Endometrial microvascular endothelial cells (primary cell): ENCODE results near the gene DHX57. TPM values are rescaled to one million over a fixed set of nuclear protein-coding genes. Genes with fewer than 3 reads are reported as not detected.

ENCODE experiments used
- in situ Hi-C: cut with HindIII; loops from 2 replicates; pipeline ENCODE4 v1.10.0; 2017; ENCODE audit warnings: low sequenced_read_pairs, low pct_unique_long_range_greater_than_20kb; ENCODE audit errors: inconsistent ontology term
- total RNA-seq: library from RNA; depleted of rRNA; stranded (reverse); fragments of >200 nt; gene quantifications from one replicate; pipeline ENCODE4 v1.2.3, GENCODE V29; 2015; ENCODE audit errors: inconsistent ontology term

The DHX57 gene, protein sequence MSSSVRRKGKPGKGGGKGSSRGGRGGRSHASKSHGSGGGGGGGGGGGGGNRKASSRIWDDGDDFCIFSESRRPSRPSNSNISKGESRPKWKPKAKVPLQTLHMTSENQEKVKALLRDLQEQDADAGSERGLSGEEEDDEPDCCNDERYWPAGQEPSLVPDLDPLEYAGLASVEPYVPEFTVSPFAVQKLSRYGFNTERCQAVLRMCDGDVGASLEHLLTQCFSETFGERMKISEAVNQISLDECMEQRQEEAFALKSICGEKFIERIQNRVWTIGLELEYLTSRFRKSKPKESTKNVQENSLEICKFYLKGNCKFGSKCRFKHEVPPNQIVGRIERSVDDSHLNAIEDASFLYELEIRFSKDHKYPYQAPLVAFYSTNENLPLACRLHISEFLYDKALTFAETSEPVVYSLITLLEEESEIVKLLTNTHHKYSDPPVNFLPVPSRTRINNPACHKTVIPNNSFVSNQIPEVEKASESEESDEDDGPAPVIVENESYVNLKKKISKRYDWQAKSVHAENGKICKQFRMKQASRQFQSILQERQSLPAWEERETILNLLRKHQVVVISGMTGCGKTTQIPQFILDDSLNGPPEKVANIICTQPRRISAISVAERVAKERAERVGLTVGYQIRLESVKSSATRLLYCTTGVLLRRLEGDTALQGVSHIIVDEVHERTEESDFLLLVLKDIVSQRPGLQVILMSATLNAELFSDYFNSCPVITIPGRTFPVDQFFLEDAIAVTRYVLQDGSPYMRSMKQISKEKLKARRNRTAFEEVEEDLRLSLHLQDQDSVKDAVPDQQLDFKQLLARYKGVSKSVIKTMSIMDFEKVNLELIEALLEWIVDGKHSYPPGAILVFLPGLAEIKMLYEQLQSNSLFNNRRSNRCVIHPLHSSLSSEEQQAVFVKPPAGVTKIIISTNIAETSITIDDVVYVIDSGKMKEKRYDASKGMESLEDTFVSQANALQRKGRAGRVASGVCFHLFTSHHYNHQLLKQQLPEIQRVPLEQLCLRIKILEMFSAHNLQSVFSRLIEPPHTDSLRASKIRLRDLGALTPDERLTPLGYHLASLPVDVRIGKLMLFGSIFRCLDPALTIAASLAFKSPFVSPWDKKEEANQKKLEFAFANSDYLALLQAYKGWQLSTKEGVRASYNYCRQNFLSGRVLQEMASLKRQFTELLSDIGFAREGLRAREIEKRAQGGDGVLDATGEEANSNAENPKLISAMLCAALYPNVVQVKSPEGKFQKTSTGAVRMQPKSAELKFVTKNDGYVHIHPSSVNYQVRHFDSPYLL (N-terminal part only)
- total RNA-seq, result 14.1 TPM

- in situ Hi-C loops, result no loop called here
Measured at GRCh38 chr2:38875576-38876367, at the start of gene DHX57, which contains the start of gene MORN2. Gene DHX57 (minus strand): TSS chr2:38875934. CDS start chr2:38868405, 7,529 bp downstream. Gene MORN2 (plus strand): TSS chr2:38875976.

DNA sequence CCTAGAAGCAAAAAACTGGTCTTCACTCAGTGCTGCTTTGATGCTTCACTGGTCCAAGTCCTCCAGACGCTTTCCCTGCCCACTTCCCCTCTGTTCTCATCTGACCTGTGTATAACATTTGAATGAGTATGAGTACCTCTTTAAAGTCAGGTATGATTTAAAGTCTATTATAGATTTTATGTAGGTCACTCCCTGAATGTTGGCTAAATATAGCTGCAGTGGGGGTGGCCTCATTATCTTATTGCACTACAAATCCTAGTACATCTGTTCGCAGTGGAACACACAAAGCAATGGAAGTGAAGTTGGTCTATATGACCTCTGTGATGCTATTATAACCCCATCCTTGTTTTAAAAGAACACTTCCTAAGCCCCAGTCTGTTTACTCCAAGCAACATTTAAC, 47.2 kb upstream of the DHX57 start:
- in situ Hi-C loops, result no loop called here

GRCh38 chr2:38922389-38922788, 46.7 kb upstream of the DHX57 start:
- in situ Hi-C loops, result no loop called here

DNA sequence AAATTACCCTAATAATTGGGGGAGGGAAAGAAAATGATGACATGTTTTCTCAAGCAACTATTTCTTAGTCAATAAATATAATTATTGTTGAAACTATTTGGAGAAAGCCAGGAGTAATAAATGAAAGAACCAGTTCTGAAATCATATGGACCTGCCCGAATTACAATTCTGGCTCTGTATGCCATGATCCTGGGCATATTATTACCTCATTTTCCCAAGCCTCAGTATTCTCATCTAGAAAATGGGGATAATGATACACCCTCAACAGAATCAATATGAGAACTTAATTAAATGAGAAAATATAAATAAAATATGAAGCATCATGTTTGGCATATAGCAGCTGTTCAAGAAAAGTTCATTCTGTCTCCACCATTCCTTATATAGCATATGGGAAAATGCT, 36.9 kb upstream of the DHX57 start:
- in situ Hi-C loops, result no loop called here

GRCh38 chr2:38911191-38911590, 35.5 kb upstream of the DHX57 start:
- in situ Hi-C loops, result no loop called here

- in situ Hi-C loops, result no loop called here
Measured at GRCh38 chr2:38909872-38910271, 34.1 kb upstream of the DHX57 start.

DNA sequence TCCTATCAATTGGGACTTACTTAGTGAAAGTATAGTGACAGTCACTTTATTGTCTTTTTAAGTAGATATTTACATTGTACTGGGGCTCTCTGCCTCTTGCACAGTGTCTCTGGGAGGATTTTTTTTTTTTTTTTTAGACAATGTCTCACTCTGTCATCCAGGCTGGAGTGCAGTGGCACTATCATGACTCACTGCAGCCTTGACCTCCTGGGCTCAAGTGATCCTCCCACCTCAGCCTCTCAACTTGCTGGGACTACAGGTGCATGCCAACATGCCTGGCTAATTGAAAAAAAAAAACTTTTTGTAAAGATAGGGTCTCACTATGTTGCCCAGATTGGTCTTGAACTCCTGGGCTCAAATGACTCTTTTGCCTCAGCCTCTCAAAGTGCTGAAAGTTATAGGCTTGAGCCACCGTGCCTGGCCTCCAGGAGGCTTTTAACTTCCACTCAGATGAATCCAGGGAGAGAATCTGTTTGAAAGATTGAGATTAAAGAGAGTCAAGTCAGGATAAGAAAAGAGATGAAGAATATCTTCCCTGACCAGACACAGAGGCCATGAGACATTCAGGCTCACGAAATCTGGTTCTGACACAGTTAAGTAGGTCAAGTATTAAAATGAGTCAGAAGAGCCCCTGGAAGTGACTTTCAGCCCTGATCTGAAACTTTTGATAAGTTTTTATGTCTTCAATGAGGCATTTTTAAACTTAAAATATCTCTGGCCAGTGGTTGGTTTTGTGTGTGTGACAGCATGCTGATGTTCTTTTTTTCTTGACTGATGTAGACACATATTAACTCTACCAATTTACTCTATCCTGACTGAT, 32.2 kb upstream of the DHX57 start:
- in situ Hi-C loops, result no loop called here

- in situ Hi-C loops, result no loop called here
Measured at GRCh38 chr2:38907242-38907641, 31.5 kb upstream of the DHX57 start.

- in situ Hi-C loops, result no loop called here
Measured at GRCh38 chr2:38905251-38905650, 29.5 kb upstream of the DHX57 start.

DNA sequence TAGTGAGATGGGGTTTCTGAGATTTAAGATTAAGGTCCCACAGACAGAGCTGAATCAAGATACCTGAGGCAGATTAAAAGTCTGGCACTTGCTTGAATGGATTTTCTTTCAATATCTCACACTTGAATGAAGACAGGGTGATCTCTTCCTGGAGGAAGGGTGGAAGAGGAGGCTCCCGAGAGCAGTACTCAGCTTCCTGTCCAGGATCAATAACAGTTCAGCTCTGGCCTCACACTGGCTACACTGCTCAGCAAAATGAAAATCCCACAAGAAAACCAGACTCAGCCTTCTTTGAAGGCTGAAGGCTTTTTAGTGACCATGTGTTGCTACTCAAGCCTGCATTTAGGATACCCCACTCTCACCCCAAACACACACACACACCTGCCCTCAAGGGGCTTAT, 25.0 kb upstream of the DHX57 start:
- in situ Hi-C loops, result no loop called here

GRCh38 chr2:38898256-38898655, 22.5 kb upstream of the DHX57 start:
- in situ Hi-C loops, result no loop called here

DNA sequence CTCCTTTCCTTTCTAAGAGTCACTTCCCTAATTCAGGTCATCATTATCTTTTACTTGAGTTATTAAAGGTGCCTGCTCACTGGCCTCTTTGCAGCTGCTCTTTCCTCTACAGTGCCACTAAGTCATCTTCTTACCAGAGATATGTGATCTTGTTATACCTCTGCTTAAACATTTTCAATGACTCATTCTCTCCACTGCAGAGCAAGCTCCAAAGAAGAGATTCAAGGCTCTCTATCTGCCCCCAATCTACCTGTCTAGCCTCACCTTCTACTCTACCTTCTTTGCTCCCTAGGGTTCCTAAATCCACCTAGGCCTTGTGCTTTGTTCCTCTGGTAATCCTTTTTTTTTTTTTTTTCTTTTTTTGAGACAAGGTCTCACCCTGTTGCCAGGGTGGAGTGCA, 17.1 kb upstream of the DHX57 start:
- in situ Hi-C loops, result no loop called here

GRCh38 chr2:38889575-38889974, 13.8 kb upstream of the DHX57 start, which contains the start of gene ARHGEF33:
Gene ARHGEF33 (plus strand): TSS chr2:38889875. CDS start chr2:38919448, 29,573 bp downstream.
- in situ Hi-C loops, result no loop called here

GRCh38 chr2:38889045-38889444, 13.3 kb upstream of the DHX57 start:
- in situ Hi-C loops, result no loop called here

GRCh38 chr2:38887902-38888554, 12.3 kb upstream of the DHX57 start:
- in situ Hi-C loops, result no loop called here

DNA sequence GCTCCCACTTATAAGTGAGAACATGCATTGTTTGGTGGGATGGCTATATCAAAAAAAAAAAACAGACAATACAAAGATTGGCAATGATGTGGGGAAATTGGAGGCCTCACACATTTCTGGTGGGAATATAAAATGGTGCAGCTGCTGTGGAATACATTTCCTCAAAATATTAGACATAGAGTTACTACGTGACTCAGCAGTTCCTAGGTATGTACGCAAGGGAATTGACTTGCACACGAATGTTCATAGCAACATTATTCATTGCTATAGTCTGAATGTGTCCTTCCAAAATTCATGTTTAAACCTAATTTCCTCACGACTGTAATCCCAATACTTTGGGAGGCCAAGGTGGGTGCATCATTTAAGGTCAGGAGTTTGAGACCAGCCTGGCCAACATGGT, 11.6 kb upstream of the DHX57 start:
- in situ Hi-C loops, result no loop called here

DNA sequence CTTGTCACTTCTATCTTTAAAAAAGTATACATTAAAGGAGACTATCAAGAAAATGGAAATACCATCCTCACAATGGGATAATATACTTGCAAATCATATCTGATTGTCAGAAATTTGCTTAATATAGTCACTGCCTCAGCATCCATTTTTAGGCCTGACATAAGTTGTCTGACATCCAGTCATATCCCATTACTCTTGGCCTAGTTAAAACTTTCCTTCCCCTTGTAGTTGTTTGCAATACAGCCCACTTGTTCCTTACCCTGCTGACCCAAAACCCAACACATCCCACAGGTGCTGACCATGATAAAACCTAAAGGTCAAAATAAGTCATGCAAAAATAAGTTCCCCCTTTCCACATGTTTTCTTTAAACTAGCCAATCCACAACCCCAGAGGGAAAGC, 10.3 kb upstream of the DHX57 start:
- in situ Hi-C loops, result no loop called here
